Small intestine (tissue), 16 donors: ENCODE measurements around the gene SIX4. TPM values are rescaled to one million over a fixed set of nuclear protein-coding genes. Genes with fewer than 3 reads are reported as not detected.

Experiments
- DNase-seq, 2 donors: peaks; one replicate each; pipeline versions ENCODE4 v3.0.0 to v3.0.0-alpha.2; 2013
- FAIRE-seq: peaks from 2 replicates; lab custom pipeline; 2012; peaks lifted over from hg19 to GRCh38; lab: Jason Lieb, UNC
- H3K27ac ChIP-seq, 3 donors: one replicate each; pipeline ENCODE4 v1.5.1; 2013; ENCODE audit warnings: low read length in 2 of 3, mild to moderate bottlenecking in 2 of 3, control low read depth in 1 of 3, inconsistent platforms in 1 of 3, low read depth in 1 of 3, moderate library complexity in 1 of 3
- H3K27me3 ChIP-seq, 3 donors: one replicate each; pipeline ENCODE4 v1.6.1; 2013; ENCODE audit warnings: low read length in 3 of 3, inconsistent platforms in 1 of 3; ENCODE audit not compliant: control insufficient read depth in 3 of 3, insufficient read depth in 3 of 3
- H3K36me3 ChIP-seq, 3 donors: one replicate each; pipeline ENCODE4 v1.6.1; 2013; ENCODE audit warnings: low read length in 3 of 3, inconsistent platforms in 1 of 3, low read depth in 1 of 3, mild to moderate bottlenecking in 1 of 3, moderate library complexity in 1 of 3; ENCODE audit not compliant: control insufficient read depth in 3 of 3, insufficient read depth in 2 of 3
- H3K4me1 ChIP-seq, 3 donors: one replicate each; pipeline ENCODE4 v1.6.1; 2013; ENCODE audit warnings: low read length in 2 of 3, inconsistent platforms in 1 of 3, low read depth in 1 of 3, mild to moderate bottlenecking in 1 of 3, moderate library complexity in 1 of 3; ENCODE audit not compliant: control insufficient read depth in 3 of 3, insufficient read depth in 2 of 3
- H3K4me3 ChIP-seq, 3 donors: one replicate each; pipeline ENCODE4 v1.5.1; 2013; ENCODE audit warnings: low read length in 3 of 3, control low read depth in 1 of 3, inconsistent platforms in 1 of 3, low read depth in 1 of 3, mild to moderate bottlenecking in 1 of 3, moderate library complexity in 1 of 3
- H3K9me3 ChIP-seq, 2 donors: one replicate each; pipeline ENCODE4 v1.6.1; 2013; ENCODE audit warnings: low read depth in 1 of 2, low read length in 1 of 2; ENCODE audit not compliant: control insufficient read depth in 2 of 2, insufficient read depth in 1 of 2
- WGBS, 3 donors: extraction: QIAGEN DNeasy Blood & Tissue Kit; methylation state at CpG; one replicate each; pipeline ENCODE4 v1.1.7; 2013; 5-methylcytosine and 5-hydroxymethylcytosine counted together
- long read RNA-seq, 10 donors: transcript quantifications; one replicate each; lab custom pipeline, GENCODE V29; 2026
- polyA plus RNA-seq, 4 donors: library from polyadenylated mRNA; stranded (reverse) in 3 of 4; unstranded in 1 of 4; fragments of 200-250 nt in 3 of 4; fragments of 120-200 nt in 1 of 4; gene quantifications; one replicate each; pipeline versions ENCODE4 v1.2.1 to v1.2.3, GENCODE V29; 2013
- donor health status: healthy with polysubstance abuse.
- donor health status: control.
- donor health status: control.
- donor health status: Bipolar disorder and iron deficiency.
- donor health status: healthy.

SIX4 gene
- under 1 TPM in 2 of 4 donors, not detected in 2; 0.12 to 0.25 TPM for polyA plus RNA-seq
- long read RNA-seq, donor 1: 0 reads
- long read RNA-seq, donor 2: 0 reads
- long read RNA-seq, donor 3: 0 reads
- long read RNA-seq, donor 4: 0 reads
- long read RNA-seq, donor 5: 0 reads
- long read RNA-seq, donor 6, partial matches to known transcripts: 30 of 30 reads
- long read RNA-seq, donor 6, other reads (novel, unspliced or antisense): 0 of 30 reads
- long read RNA-seq, donor 7: 0 reads
- long read RNA-seq, donor 8: 0 reads
- long read RNA-seq, donor 9: 0 reads
- long read RNA-seq, donor 10: 0 reads

- Histone ChIP-seq H3K27ac (peak within 1 kb of the TSS in 1 of 3 donors; percentile 7), H3K27me3 (peaks cover 6 to 46% (median 13%) of the 10 kb centered on the region in 3 donors), H3K36me3 (no peaks in the 10 kb centered on the region), H3K4me1 (peaks cover 0 to 6% (median 5%) of the 10 kb centered on the region in 3 donors), H3K9me3 (no peaks in the 10 kb centered on the region), H3K4me3 (peak within 1 kb of the TSS; percentile 53 to 62 (median 58))
- WGBS, 3 donors: 2 to 4% (median 3%) methylated on average over 32 to 36 of the region's 36 CpGs
- DNase-seq (peak; percentile 17 to 58), FAIRE-seq (no peak)
These were observed at the start of gene SIX4 for GRCh38 chr14:60723907-60724618. TSS of gene SIX4 (minus strand) at chr14:60724351. CDS start at chr14:60724074, 277 bp downstream.

DNA sequence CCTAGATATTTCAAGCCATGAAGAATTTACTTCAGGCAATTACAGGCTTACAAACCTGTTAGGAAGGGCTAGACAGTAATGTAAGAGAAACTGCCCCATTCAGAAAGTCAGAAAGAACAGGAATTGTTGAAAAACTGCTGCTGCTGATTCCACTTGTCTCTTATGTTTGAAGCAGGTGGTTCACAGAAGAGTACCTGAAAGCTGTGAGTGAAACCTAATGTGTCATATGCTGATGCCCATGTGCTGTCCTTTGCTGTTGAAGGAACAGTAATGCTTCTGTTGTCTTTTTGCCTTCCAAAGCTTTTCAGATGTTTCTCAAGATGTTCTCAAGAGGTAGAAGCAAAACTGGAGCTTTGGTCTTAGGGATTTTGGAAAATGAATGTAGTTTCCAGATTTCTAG lies 49.4 kb upstream of the SIX4 start:
- DNase-seq (no peak), FAIRE-seq (no peak)
- H3K9me3 ChIP-seq: no peaks in the 10 kb centered on the region
- H3K27ac ChIP-seq: no peak overlapping the region
- no peaks in the 10 kb centered on the region for H3K27me3 ChIP-seq
- H3K4me3 ChIP-seq: no peak overlapping the region
- H3K4me1 ChIP-seq: no peaks in the 10 kb centered on the region
- H3K36me3 ChIP-seq: no peaks in the 10 kb centered on the region

DNA sequence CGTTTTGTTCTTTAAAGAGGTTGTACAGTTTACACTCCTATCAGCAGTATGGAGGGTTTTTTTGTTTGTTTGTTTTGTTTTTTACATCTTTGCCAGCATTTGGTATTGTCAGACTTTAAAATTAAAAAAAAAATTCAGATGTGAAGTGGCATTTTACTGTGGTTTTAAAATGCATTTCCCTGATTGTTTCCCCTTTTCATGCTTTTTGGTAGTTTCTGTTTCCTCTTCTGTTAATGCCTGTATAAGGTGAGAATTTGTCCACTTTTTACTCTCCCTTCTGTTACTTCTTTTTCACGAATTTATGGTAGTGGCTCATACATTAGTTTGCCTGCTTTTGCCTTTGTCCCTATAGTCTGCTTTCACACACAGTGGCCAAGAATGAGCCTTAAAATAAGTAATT lies 47.0 kb upstream of the SIX4 start:
- H3K27ac ChIP-seq: no peak overlapping the region
- H3K9me3 ChIP-seq: no peaks in the 10 kb centered on the region
- H3K27me3 ChIP-seq: no peaks in the 10 kb centered on the region
- FAIRE-seq (no peak), DNase-seq (no peak)
- WGBS, 3 donors: 43 to 44% (median 43%) methylated on average over 2 of the region's 2 CpGs
- H3K4me3 ChIP-seq: no peak overlapping the region
- H3K4me1 ChIP-seq: no peaks in the 10 kb centered on the region
- H3K36me3 ChIP-seq: no peaks in the 10 kb centered on the region

DNA sequence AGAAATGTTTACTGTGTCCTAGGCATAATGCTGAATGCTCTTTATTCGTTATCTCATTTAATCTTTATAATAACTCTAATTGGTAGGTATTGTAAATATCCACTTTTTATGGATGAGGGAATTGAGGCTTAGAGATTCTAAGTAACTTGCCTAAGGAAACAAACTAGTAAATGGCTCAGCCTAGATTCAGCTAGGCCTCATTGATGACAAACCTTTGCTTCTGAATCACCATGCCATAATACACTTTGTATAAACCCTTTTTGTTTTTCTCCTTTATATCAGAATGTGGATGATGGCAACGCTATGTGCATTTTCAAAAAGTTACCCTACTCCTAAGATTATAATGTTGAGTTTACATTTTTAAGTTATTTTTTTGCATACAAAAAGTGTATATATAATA lies 44.5 kb upstream of the SIX4 start:
- Histone ChIP-seq H3K27me3 (no peaks in the 10 kb centered on the region), H3K4me3 (no peak overlapping the region), H3K4me1 (no peaks in the 10 kb centered on the region), H3K27ac (no peak overlapping the region), H3K9me3 (no peaks in the 10 kb centered on the region), H3K36me3 (no peaks in the 10 kb centered on the region)
- no peak for FAIRE-seq
- 76 to 87% (median 79%) methylated on average over 2 of the region's 2 CpGs for WGBS, 3 donors
- DNase-seq: no peak

- Histone ChIP-seq H3K9me3 (no peaks in the 10 kb centered on the region), H3K4me3 (no peak overlapping the region), H3K27me3 (no peaks in the 10 kb centered on the region), H3K36me3 (no peaks in the 10 kb centered on the region), H3K4me1 (no peaks in the 10 kb centered on the region), H3K27ac (no peak overlapping the region)
- 69 to 80% (median 74%) methylated on average over 3 of the region's 3 CpGs for WGBS, 3 donors
- peak; percentile 13 to 55 for DNase-seq
- FAIRE-seq: no peak
These were observed 36.7 kb upstream of the SIX4 start for GRCh38 chr14:60760644-60761364.

DNA sequence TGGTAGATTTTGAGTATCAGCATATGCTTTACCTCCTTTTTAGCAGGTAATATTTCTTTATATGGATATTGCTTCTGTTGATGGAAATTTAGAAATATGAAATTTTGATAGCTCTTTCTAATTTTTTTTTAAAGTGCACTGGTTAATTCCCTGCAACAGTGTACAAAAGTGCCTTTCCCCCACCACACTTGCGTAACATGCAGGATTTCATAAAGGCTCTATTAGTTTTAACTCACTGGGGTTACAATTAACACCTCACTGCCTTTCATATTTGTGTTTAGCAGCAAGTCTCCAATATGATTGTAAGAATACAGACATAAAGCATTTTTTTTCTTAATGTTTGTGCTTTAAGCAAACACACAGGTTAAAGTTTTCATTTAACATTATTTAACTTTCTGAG lies 36.1 kb upstream of the SIX4 start:
- WGBS, 3 donors: 96 to 100% (median 96%) methylated on average over 1 of the region's 1 CpG
- H3K36me3 ChIP-seq: no peaks in the 10 kb centered on the region
- no peaks in the 10 kb centered on the region for H3K27me3 ChIP-seq
- DNase-seq (no peak), FAIRE-seq (no peak)
- no peak overlapping the region for H3K4me3 ChIP-seq
- no peaks in the 10 kb centered on the region for H3K9me3 ChIP-seq
- H3K4me1 ChIP-seq: no peaks in the 10 kb centered on the region
- H3K27ac ChIP-seq: no peak overlapping the region

DNA sequence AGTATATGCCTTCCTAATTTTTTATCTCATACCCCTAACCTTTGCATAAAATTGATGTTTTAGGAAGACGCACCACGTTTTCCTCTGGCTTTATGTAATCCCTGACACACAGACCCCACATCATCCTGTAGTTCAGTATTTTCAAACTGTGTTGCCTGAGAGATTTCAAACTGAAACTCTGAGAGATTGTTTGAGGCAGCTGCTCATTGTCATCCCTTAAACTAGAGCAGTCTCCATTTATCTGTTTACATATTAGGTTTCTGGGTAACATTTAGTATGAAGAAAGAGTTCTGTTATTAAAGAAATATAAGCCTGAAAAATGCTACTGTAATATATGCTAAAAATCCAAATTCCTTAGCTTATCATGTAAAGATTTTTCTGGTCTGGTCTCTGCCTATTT lies 34.7 kb upstream of the SIX4 start:
- no peak for DNase-seq
- H3K4me3 ChIP-seq: no peak overlapping the region
- no peak overlapping the region for H3K27ac ChIP-seq
- WGBS, 3 donors: 70 to 89% (median 83%) methylated on average over 2 of the region's 2 CpGs
- H3K9me3 ChIP-seq: no peaks in the 10 kb centered on the region
- H3K36me3 ChIP-seq: no peaks in the 10 kb centered on the region
- no peaks in the 10 kb centered on the region for H3K4me1 ChIP-seq
- no peaks in the 10 kb centered on the region for H3K27me3 ChIP-seq
- FAIRE-seq: no peak

- Histone ChIP-seq H3K9me3 (no peaks in the 10 kb centered on the region), H3K4me1 (no peaks in the 10 kb centered on the region), H3K27me3 (no peaks in the 10 kb centered on the region), H3K4me3 (no peak overlapping the region), H3K27ac (no peak overlapping the region), H3K36me3 (no peaks in the 10 kb centered on the region)
- WGBS, 3 donors: 80 to 98% (median 86%) methylated on average over 1 of the region's 1 CpG
- no peak for DNase-seq
- FAIRE-seq: no peak
These were observed 33.4 kb upstream of the SIX4 start for GRCh38 chr14:60757567-60758002.
